GM23338 (cell line): ENCODE data around the gene CTDP1. TPM values are rescaled to one million over a fixed set of nuclear protein-coding genes. Genes with fewer than 3 reads are reported as not detected.

Experiments
- ATAC-seq: fragments of 200-7000 bp; cut with Tn5 transposase; 3 replicates; pipeline ENCODE4 v1.9.1; 2020
- DNase-seq: peaks from one replicate; pipeline ENCODE4 v3.0.0-alpha.2; 2015; ENCODE audit warnings: low spot score
- H2AFZ ChIP-seq: fragments of 200-600 bp; sonication (generic); 2 replicates; pipeline ENCODE4 v1.8.0; 2016; ENCODE audit warnings: antibody characterized with exemption, mild to moderate bottlenecking, moderate library complexity
- H3F3A ChIP-seq: fragments of 200-600 bp; sonication (generic); replicated peaks from 2 replicates; pipeline ENCODE4 v1.8.0; 2017; ENCODE audit warnings: antibody characterized with exemption, mixed run types, low read depth
- H3K27ac ChIP-seq: fragments of 200-600 bp; sonication (generic); 2 replicates; pipeline ENCODE4 v1.6.1; 2016; ENCODE audit warnings: low read depth
- H3K27me3 ChIP-seq: fragments of 200-600 bp; sonication (generic); 2 replicates; pipeline ENCODE4 v1.8.0; 2016; ENCODE audit warnings: mild to moderate bottlenecking, mixed run types, moderate library complexity; ENCODE audit not compliant: insufficient read depth
- H3K36me3 ChIP-seq: fragments of 200-600 bp; sonication (generic); 2 replicates; pipeline ENCODE4 v1.8.0; 2016; ENCODE audit warnings: mild to moderate bottlenecking; ENCODE audit not compliant: insufficient read depth
- H3K4me1 ChIP-seq: fragments of 200-600 bp; sonication (generic); 2 replicates; pipeline ENCODE4 v1.8.0; 2016; ENCODE audit warnings: mild to moderate bottlenecking, moderate library complexity; ENCODE audit not compliant: insufficient read depth
- H3K4me2 ChIP-seq: fragments of 200-600 bp; sonication (generic); 2 replicates; pipeline ENCODE4 v1.7.1; 2017; ENCODE audit warnings: mixed run types
- H3K4me3 ChIP-seq: fragments of 200-600 bp; sonication (generic); 2 replicates; pipeline ENCODE4 v1.6.1; 2016; ENCODE audit warnings: mixed run types
- H3K79me2 ChIP-seq: fragments of 200-600 bp; sonication (generic); replicated peaks from 2 replicates; pipeline ENCODE4 v1.8.0; 2017; ENCODE audit warnings: mild to moderate bottlenecking; ENCODE audit not compliant: insufficient read depth
- H3K9me2 ChIP-seq: fragments of 200-600 bp; sonication (generic); 2 replicates; pipeline ENCODE4 v1.8.0; 2017; ENCODE audit not compliant: insufficient read depth
- H4K20me1 ChIP-seq: fragments of 200-600 bp; sonication (generic); replicated peaks from 2 replicates; pipeline ENCODE4 v1.8.0; 2017; ENCODE audit warnings: mild to moderate bottlenecking; ENCODE audit not compliant: insufficient read depth
- H3K27ac Mint-ChIP-seq: 2 replicates; pipeline ENCODE4 v1.8.0; 2020; ENCODE audit warnings: inconsistent platforms, mild to moderate bottlenecking, moderate library complexity, mixed read lengths
- H3K27me3 Mint-ChIP-seq: 3 replicates; pipeline ENCODE4 v1.8.0; 2022; ENCODE audit warnings: low read depth, mild to moderate bottlenecking, moderate library complexity, mixed read lengths, inconsistent platforms; ENCODE audit not compliant: insufficient read depth, poor library complexity
- H3K36me3 Mint-ChIP-seq: 3 replicates; pipeline ENCODE4 v1.8.0; 2021; ENCODE audit warnings: low read depth, mild to moderate bottlenecking, inconsistent platforms, moderate library complexity, mixed read lengths
- H3K4me1 Mint-ChIP-seq: 3 replicates; pipeline ENCODE4 v1.8.0; 2020; ENCODE audit warnings: mild to moderate bottlenecking, inconsistent platforms, mixed read lengths
- H3K4me3 Mint-ChIP-seq: 3 replicates; pipeline ENCODE4 v1.8.0; 2021; ENCODE audit warnings: moderate library complexity, mild to moderate bottlenecking, inconsistent platforms, mixed read lengths
- H3K9me3 Mint-ChIP-seq: 3 replicates; pipeline ENCODE4 v1.8.0; 2020; ENCODE audit warnings: moderate library complexity, mild to moderate bottlenecking, inconsistent platforms, mixed read lengths
- EZH2phosphoT487 ChIP-seq: fragments of 200-600 bp; sonication (generic); IDR thresholded peaks from one replicate; pipeline ENCODE4 v1.8.1; 2018; ENCODE audit warnings: antibody characterized with exemption; ENCODE audit not compliant: unreplicated experiment
- ZNF114 ChIP-seq: fragments of 250-450 bp; sonication (Bioruptor Pico); IDR thresholded peaks from 2 replicates; pipeline ENCODE4 v1.5.0; 2020; ENCODE audit warnings: mild to moderate bottlenecking, moderate library complexity
- ZNF331 ChIP-seq: fragments of 250-450 bp; sonication (Bioruptor Pico); IDR thresholded peaks from 2 replicates; pipeline ENCODE4 v1.5.0; 2020; ENCODE audit warnings: low read depth, mild to moderate bottlenecking, moderate library complexity
- polyA plus RNA-seq: library from polyadenylated mRNA; unstranded; fragments of >200 nt; fragmentation: Nextera tagmentation; extraction: Ambion mirVana; gene quantifications from 2 replicates; pipeline ENCODE4 v1.2.1, GENCODE V29; 2016
- total RNA-seq: library from RNA; depleted of rRNA; stranded (reverse); fragments of >200 nt; shearing (Covaris generic); gene quantifications from 2 replicates; pipeline ENCODE4 v1.2.3, GENCODE V29; 2014
- TF ChIP-seq, protein P1 (sequence below): IDR thresholded peaks from 2 replicates; pipeline ENCODE4 v1.6.1; 2016; ENCODE audit warnings: antibody characterized with exemption
- TF ChIP-seq, protein P2 (sequence below): fragments of 250-450 bp; sonication (Bioruptor Pico); IDR thresholded peaks from 2 replicates; pipeline ENCODE4 v1.5.0; 2020; ENCODE audit warnings: mild to moderate bottlenecking, moderate library complexity
- TF ChIP-seq, protein P3 (sequence below): IDR thresholded peaks from one replicate; pipeline ENCODE4 v1.6.1; 2018; ENCODE audit warnings: antibody characterized with exemption; ENCODE audit not compliant: unreplicated experiment

The CTDP1 gene
- total and polyA plus RNA-seq, 2 experiments from 2014 or later, result 9.4 to 51.6 TPM

DNA sequence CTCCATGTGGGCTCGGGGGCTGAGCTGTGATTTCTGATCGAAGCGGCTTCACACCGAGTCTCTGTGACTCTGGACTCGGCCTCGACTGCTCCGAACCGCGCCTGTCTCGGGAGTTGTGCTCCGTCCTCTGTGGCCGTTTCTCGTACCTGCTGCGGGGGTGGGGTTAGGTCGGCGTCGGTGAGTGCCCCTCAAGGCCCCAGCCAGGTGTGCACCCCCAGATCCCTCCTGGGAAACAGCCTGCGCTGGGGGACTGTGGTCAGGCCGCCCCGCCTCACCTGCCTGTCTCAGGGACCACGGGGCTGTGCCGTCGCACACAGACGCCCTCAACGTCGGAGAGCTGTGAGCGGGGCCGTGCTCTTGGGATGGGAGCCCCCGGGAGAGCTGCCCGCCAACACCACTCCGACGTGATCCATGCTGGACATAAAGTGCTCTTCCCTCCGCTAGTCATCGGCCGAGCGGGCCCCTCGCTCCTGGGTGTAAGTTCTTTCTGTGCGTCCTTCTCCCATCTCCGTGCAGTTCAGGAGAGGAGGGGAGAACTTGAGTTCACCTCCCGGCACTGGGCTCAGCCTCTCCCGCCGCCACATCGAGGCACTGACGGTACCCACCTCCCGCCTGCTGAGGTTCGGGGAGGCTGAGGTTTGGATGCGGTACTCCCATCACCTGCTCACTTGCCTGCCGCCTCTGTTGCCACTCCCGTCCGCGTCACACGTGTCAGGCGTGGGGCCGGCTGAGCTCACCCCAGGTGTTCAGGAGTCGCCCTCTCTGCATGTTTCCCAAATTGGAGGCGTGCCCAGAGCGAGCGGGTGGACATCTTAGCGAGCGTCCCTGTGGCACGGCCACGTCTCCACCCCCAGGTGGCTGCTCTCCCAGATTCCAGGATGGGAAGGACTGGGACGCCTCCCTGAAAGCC lies 55.7 kb downstream of the CTDP1 start:
- no peak for DNase-seq
- Histone ChIP-seq H3K4me1 (no peaks in the 10 kb centered on the region), H3K79me2 (no peaks in the 10 kb centered on the region), H3K27me3 (no peaks in the 10 kb centered on the region), H2AFZ (no peak overlapping the region), H3F3A (no peaks in the 10 kb centered on the region), H3K4me2 (no peak overlapping the region), H3K36me3 (peaks cover 7% of the 10 kb centered on the region; the same call in 1 of the 2 replicates), H3K9me2 (no peaks in the 10 kb centered on the region), H4K20me1 (peaks cover 5% of the 10 kb centered on the region; the same call in 1 of the 2 replicates), H3K4me3 (no peak overlapping the region), H3K27ac (no peak overlapping the region)
- Mint-ChIP-seq H3K27me3 (no peaks in the 10 kb centered on the region), H3K27ac (no peak overlapping the region), H3K9me3 (peaks cover 17% of the 10 kb centered on the region), H3K4me3 (no peak overlapping the region), H3K4me1 (no peaks in the 10 kb centered on the region), H3K36me3 (peaks cover 55% of the 10 kb centered on the region)
- ATAC-seq, result no peak
- TF ChIP-seq, protein P1, sequence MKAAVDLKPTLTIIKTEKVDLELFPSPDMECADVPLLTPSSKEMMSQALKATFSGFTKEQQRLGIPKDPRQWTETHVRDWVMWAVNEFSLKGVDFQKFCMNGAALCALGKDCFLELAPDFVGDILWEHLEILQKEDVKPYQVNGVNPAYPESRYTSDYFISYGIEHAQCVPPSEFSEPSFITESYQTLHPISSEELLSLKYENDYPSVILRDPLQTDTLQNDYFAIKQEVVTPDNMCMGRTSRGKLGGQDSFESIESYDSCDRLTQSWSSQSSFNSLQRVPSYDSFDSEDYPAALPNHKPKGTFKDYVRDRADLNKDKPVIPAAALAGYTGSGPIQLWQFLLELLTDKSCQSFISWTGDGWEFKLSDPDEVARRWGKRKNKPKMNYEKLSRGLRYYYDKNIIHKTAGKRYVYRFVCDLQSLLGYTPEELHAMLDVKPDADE, result no peak
- TF ChIP-seq ZNF331 (no peak), EZH2phosphoT487 (no peak), ZNF114 (no peak)
- TF ChIP-seq, protein P2, sequence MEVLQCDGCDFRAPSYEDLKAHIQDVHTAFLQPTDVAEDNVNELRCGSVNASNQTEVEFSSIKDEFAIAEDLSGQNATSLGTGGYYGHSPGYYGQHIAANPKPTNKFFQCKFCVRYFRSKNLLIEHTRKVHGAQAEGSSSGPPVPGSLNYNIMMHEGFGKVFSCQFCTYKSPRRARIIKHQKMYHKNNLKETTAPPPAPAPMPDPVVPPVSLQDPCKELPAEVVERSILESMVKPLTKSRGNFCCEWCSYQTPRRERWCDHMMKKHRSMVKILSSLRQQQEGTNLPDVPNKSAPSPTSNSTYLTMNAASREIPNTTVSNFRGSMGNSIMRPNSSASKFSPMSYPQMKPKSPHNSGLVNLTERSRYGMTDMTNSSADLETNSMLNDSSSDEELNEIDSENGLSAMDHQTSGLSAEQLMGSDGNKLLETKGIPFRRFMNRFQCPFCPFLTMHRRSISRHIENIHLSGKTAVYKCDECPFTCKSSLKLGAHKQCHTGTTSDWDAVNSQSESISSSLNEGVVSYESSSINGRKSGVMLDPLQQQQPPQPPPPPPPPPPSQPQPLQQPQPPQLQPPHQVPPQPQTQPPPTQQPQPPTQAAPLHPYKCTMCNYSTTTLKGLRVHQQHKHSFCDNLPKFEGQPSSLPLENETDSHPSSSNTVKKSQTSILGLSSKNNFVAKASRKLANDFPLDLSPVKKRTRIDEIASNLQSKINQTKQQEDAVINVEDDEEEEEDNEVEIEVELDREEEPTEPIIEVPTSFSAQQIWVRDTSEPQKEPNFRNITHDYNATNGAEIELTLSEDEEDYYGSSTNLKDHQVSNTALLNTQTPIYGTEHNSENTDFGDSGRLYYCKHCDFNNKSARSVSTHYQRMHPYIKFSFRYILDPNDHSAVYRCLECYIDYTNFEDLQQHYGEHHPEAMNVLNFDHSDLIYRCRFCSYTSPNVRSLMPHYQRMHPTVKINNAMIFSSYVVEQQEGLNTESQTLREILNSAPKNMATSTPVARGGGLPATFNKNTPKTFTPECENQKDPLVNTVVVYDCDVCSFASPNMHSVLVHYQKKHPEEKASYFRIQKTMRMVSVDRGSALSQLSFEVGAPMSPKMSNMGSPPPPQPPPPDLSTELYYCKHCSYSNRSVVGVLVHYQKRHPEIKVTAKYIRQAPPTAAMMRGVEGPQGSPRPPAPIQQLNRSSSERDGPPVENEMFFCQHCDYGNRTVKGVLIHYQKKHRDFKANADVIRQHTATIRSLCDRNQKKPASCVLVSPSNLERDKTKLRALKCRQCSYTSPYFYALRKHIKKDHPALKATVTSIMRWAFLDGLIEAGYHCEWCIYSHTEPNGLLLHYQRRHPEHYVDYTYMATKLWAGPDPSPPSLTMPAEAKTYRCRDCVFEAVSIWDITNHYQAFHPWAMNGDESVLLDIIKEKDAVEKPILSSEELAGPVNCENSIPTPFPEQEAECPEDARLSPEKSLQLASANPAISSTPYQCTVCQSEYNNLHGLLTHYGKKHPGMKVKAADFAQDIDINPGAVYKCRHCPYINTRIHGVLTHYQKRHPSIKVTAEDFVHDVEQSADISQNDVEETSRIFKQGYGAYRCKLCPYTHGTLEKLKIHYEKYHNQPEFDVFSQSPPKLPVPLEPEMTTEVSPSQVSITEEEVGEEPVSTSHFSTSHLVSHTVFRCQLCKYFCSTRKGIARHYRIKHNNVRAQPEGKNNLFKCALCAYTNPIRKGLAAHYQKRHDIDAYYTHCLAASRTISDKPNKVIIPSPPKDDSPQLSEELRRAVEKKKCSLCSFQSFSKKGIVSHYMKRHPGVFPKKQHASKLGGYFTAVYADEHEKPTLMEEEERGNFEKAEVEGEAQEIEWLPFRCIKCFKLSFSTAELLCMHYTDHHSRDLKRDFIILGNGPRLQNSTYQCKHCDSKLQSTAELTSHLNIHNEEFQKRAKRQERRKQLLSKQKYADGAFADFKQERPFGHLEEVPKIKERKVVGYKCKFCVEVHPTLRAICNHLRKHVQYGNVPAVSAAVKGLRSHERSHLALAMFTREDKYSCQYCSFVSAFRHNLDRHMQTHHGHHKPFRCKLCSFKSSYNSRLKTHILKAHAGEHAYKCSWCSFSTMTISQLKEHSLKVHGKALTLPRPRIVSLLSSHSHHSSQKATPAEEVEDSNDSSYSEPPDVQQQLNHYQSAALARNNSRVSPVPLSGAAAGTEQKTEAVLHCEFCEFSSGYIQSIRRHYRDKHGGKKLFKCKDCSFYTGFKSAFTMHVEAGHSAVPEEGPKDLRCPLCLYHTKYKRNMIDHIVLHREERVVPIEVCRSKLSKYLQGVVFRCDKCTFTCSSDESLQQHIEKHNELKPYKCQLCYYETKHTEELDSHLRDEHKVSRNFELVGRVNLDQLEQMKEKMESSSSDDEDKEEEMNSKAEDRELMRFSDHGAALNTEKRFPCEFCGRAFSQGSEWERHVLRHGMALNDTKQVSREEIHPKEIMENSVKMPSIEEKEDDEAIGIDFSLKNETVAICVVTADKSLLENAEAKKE (CRISPR knock-in tag), result no peak
- TF ChIP-seq, protein P3, sequence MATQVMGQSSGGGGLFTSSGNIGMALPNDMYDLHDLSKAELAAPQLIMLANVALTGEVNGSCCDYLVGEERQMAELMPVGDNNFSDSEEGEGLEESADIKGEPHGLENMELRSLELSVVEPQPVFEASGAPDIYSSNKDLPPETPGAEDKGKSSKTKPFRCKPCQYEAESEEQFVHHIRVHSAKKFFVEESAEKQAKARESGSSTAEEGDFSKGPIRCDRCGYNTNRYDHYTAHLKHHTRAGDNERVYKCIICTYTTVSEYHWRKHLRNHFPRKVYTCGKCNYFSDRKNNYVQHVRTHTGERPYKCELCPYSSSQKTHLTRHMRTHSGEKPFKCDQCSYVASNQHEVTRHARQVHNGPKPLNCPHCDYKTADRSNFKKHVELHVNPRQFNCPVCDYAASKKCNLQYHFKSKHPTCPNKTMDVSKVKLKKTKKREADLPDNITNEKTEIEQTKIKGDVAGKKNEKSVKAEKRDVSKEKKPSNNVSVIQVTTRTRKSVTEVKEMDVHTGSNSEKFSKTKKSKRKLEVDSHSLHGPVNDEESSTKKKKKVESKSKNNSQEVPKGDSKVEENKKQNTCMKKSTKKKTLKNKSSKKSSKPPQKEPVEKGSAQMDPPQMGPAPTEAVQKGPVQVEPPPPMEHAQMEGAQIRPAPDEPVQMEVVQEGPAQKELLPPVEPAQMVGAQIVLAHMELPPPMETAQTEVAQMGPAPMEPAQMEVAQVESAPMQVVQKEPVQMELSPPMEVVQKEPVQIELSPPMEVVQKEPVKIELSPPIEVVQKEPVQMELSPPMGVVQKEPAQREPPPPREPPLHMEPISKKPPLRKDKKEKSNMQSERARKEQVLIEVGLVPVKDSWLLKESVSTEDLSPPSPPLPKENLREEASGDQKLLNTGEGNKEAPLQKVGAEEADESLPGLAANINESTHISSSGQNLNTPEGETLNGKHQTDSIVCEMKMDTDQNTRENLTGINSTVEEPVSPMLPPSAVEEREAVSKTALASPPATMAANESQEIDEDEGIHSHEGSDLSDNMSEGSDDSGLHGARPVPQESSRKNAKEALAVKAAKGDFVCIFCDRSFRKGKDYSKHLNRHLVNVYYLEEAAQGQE, result no peak
